Measurements from ENCODE around the gene PHKG1.
A peak's percentile ranks its signal among the peaks of the same experiment; 100 is the strongest.
"Not testable (repeated sequence)": the region's sequence is repeated elsewhere in the genome, so short reads cannot be mapped to it uniquely, and the experiment has no call there.

PHKG1 gene

GRCh38 chr7:56092789-56093531 lies at the start of gene PHKG1:
Gene PHKG1, minus strand, starts transcription at chr7:56092952. Its CDS starts 4,011 bp downstream, at chr7:56088941.
- DNase-seq: no peak

- not testable (repeated sequence) for DNase-seq
These were observed 38.3 kb upstream of the PHKG1 start for GRCh38 chr7:56131062-56131461.

DNA sequence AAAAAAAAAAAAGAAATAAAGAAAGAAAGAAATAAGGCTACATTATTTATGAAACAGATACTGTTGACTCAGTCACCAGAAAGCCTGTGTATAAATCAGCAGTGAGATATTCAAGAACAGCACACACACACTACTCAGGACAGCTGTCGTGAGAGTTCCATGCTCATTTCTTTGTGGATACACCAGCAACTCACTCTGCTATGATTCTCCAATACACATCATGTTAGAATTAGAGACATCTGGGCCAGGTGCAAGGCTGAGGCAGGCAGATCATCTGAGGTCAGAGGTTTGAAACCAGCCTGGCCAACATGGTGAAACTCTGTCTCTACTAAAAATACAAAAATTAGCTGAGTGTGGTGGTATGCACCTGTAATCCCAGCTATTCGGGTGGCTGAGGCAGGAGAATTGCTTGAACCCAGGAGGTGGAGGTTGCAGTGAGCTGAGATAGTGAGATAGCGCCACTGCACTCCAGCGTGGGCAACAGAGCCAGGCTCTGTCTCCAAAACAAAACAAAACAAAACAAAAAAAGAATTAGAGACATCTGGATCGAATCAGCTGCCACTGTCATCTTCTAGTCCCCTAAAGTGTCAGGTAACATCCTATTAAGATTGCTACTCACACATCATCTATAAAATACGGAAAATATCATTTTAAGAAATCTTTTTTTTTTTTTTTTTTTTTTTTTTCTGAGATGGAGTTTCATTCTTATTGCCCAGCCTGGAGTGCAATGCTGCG lies 34.7 kb upstream of the PHKG1 start:
- DNase-seq: no peak

- no peak for DNase-seq
These were observed 33.1 kb upstream of the PHKG1 start for GRCh38 chr7:56125831-56126230.

DNA sequence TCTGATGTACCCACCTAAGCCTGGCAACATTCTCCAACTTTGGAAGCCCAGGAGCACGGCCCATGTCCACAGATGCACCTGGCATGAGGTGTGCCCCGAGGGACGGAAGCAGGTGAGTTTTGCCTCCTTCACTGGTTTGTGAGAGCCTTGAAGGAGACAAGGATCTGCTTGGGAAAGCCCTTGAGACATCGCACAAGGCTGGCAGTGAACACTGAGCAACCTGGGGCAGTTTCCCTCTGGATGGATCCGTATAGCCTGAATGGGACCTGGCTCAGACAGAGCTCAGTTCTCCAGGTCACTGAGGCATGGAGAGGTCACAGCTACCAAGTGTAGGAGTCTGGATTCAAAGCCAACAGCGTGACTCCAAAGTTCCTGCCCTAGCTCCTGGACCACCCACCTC lies 32.2 kb upstream of the PHKG1 start:
- DNase-seq: no peak

- DNase-seq: no peak
These were observed 28.7 kb upstream of the PHKG1 start for GRCh38 chr7:56121440-56121839.

GRCh38 chr7:56115852-56116538 lies 23.2 kb upstream of the PHKG1 start, which contains the start of gene NUPR2:
Gene NUPR2, minus strand, starts transcription at chr7:56116417. Its CDS starts 103 bp downstream, at chr7:56116314.
- no peak for DNase-seq

DNA sequence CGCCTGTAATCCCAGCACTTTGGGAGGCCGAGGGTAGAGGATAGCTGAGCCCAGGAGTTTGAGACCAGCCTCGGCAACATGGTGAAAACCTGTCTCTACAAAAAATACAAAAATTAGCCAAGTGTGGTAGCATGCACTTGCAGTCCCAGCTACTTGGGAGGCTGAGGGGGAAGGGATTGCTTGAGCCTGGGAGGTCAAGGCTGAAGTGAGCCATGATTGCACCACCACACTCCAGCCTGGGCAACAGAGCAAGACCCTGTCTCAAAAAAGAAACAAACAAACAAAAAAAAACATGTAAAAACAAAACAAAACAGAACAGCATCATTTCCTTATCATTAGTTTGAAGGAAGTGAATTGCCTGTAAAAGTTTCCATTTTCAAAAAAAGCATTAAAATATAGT lies 19.5 kb upstream of the PHKG1 start:
- not testable (repeated sequence) for DNase-seq

- DNase-seq: no peak
These were observed 17.9 kb upstream of the PHKG1 start for GRCh38 chr7:56110611-56111010.

DNA sequence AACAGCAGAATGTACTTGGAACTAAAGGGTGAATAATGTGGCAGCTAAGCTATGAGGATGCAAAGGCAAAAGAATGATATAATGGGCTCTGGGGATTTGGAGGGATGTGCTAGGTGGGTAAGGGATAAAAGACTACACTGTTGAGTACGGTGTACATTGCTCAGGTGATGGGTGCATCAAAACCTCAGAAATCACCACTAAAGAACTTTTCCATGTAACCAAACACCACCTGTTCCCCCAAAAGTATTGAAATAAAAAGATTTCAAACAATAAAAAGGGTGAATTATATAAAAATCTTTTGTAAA lies 15.2 kb upstream of the PHKG1 start:
- no peak for DNase-seq

GRCh38 chr7:56106108-56107073 lies 13.6 kb upstream of the PHKG1 start, which contains the start of gene CHCHD2:
Gene CHCHD2, minus strand, starts transcription at chr7:56106476. Its CDS starts 63 bp downstream, at chr7:56106413.
- peak; percentile 97 for DNase-seq

DNA sequence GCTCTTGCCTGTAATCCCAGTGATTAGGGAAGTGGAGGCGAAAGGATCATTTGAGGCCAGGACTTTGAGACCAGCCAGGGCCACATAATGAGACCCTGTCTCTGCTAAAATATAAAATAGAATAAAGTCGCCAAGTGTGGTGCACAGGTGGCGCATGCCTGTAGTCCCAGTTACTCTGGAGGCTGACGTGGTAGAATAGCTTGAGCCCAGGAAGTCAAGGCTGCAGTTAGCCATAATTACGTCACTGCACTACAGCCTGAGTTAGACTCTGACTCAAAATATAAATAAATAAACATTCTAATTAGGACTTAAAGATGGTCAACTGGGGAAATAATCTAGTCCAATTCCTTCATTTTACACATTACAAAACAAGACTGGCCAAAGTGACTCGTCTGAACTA lies 12.8 kb upstream of the PHKG1 start:
- peak in 1 of 2 experiments; percentile 26 for DNase-seq

DNA sequence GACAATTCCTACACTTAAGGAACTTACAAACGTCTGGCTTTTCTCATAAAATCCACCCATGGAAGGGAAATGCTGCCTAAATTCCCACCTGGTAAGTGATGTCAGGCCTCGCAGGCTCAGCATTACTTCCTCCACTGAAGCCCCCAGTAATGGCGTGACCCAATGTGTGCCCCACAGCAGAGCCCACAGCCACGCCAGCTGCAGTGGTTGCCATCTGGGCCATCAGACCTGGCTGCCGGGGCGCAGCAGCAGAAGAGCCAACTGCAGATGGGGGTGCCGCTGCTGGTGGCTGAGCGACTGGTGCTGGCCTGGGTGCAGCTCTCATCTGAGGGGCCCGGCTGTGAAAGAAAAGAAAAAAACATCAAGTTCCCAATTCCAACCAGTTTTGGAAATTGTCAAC lies 11.4 kb upstream of the PHKG1 start:
- DNase-seq: not testable (repeated sequence)

- no peak for DNase-seq
These were observed 6.9 kb upstream of the PHKG1 start for GRCh38 chr7:56099653-56100052.

DNA sequence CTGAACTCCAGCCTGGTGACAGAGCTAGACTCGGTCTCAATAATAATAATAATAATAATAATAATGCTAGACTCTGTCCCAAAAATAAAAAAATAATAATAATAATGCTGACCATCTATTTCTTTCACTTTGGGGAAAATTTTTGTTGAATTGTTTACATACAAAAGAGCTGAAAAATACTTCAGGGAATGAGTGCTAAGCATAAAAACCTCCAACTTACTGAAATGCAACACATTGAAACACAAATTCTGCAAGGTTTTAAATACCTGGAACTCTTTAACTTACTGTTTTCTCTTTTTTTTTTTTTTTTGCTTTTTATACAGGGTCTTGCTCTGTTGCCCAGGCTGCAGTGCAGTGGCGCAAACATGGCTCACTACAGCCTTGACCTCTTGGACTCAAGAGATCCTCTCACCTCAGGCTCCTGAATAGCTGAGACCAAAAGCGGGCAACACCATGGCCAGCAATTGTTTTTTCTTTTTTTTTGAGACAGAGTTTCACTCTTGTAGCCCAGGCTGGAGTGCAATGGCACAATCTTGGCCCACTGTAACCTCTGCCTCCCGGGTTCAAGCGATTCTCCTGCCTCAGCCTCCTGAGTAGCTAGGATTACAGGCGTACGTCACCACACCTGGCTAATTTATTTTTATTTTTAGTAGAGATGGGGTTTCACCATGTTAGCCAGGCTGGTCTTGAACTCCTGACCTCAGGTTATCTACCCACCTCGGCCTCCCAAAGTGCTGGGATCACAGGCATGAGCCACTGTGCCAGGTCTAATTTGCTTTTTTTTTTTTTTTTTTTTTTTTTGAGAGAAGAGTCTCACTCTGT lies 5.6 kb upstream of the PHKG1 start:
- DNase-seq: not testable (repeated sequence)

DNA sequence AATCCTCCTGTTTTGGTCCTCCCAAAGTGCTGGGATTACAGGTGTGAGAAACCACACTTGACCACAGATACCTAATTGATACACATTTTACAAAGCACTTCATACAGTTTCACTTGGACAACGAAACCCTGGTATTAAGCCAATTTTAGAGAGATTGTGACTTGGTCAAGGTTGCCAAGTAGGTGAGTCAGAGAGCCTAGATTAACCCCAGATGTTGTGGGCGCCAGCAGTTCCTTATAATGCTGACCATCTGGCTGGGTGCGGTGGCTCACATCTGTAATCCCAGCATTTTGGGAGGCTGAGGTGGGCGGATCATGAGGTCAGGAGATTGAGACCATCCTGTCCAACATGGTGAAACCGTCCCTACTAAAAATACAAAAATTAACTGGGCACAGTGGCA lies 4.9 kb upstream of the PHKG1 start:
- DNase-seq: no peak

DNA sequence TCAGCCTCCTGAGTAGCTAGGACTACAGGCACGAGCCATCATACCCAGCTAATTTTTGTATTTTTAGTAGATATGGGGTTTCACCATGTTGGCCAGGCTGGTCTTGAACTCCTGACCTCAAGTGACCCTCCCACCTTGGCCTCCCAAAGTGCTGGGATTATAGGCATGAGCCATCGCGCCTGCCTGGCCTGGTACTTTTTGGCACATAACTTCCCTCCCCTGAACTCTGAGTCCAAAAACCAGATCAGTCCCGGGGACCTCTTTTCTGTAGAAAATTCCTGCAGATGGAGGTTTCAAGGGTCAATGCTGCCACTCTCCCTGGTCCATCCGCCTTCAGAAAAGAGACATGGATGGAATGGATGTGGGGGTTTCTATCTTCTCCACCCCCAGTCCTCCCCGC lies 364 bp downstream of the PHKG1 start:
- DNase-seq: not testable (repeated sequence)

GRCh38 chr7:56091591-56091990 lies 1.2 kb downstream of the PHKG1 start:
- no peak for DNase-seq

- DNase-seq: no peak
These were observed 5.3 kb downstream of the PHKG1 start for GRCh38 chr7:56087445-56087844.

DNA sequence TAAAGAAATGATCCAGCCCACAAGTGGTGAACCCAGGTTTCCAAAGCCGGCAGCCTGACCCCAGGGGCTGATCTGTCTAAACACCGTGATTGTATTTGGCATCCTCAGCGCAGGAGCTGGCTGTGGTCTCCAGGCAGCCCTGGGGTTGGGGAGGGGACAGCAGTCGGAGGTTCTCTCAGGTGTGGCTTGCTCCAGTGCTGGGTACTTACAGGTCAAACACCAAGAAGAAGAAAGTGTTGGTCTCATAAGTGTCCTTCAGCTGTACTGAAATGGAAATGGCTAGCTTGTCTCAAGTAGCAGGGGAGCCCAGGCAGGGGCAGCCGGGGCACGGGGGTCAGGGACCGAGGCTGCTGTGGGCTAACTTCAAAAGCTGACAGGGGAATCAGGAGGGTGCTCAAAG lies 6.0 kb downstream of the PHKG1 start:
- no peak for DNase-seq

DNA sequence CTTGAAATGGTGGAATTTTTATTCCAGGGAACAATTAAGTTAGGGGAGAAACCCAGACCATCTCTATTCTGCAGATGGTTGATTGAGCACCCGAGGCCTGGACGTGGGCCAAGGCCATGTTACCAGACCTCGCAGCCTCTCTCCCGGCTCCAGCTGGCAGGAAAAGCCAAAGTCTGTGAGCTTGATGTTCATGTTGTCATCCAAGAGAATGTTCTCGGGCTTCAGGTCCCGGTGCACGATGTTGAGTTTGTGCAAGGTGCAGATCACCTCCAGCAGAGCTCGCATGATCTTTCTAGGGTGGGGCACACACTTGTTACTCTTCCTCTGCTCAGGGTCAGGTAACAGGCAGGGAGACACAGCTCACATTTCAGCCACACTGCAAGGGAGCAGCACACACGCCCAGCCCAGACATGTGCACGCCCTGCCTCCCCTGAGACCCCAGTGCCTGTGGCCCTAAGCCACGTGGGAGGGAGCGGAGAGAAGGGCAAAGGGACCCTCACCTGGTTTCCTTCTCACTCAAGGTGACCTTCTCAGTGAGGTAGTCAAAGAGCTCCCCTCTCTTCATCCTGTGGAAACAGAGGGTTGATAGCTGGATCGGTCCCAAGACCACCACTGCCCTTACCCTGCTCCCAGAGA lies 9.5 kb downstream of the PHKG1 start:
- no peak for DNase-seq

Measured in AML-193 (cell line).